Pancreas (tissue), 10 donors: ENCODE data around the gene CTSW. TPM values are rescaled to one million over a fixed set of nuclear protein-coding genes. Genes with fewer than 3 reads are reported as not detected.
A peak's percentile ranks its signal among the peaks of the same experiment; 100 is the strongest.

Source experiments
- ATAC-seq, 4 donors: fragments of 200-7000 bp; cut with Tn5 transposase; one replicate each; pipeline versions ENCODE4 v1.8.0 to v1.9.1; 2020; ENCODE audit warnings: mild to moderate bottlenecking in 4 of 4, moderate library complexity in 4 of 4
- DNase-seq, 6 donors: peaks; one replicate each; pipeline ENCODE4 v3.0.0-alpha.2; 2020
- FAIRE-seq: peaks from 2 replicates; lab custom pipeline; 2012; peaks lifted over from hg19 to GRCh38; lab: Jason Lieb, UNC
- H3K27ac ChIP-seq, 4 donors: fragments of 200-600 bp; sonication (generic); 1 replicate in 3 of 4; 2 replicates in 1 of 4; pipeline versions ENCODE4 v1.5.0 to v1.8.0; 2020
- H3K27me3 ChIP-seq, 4 donors: fragments of 200-600 bp; one replicate each; pipeline ENCODE4 v1.8.0; 2021
- H3K36me3 ChIP-seq, 3 donors: fragments of 200-600 bp; sonication (generic) in 1 of 3; one replicate each; pipeline versions ENCODE4 v1.5.0 to v1.8.0; 2020 to 2021
- H3K4me1 ChIP-seq, 3 donors: fragments of 200-600 bp; one replicate each; pipeline ENCODE4 v1.8.0; 2021
- H3K4me3 ChIP-seq, 4 donors: fragments of 200-600 bp; sonication (generic) in 2 of 4; one replicate each; pipeline versions ENCODE4 v1.5.0 to v1.8.0; 2020 to 2021
- H3K9me3 ChIP-seq, 4 donors: fragments of 200-600 bp; one replicate each; pipeline ENCODE4 v1.8.0; 2021
- CTCF ChIP-seq, 4 donors: fragments of 200-600 bp; sonication (generic) in 3 of 4; IDR thresholded peaks; one replicate each; pipeline versions ENCODE4 v1.5.0 to v1.8.0; 2021; ENCODE audit warnings: antibody characterized with exemption in 4 of 4
- WGBS, 2 donors: extraction: QIAGEN DNeasy Blood & Tissue Kit; methylation state at CpG; one replicate each; pipeline ENCODE4 v1.1.7; 2013; 5-methylcytosine and 5-hydroxymethylcytosine counted together
- intact Hi-C, 3 donors: fragments of 100-400 bp; cut with DNase I; formaldehyde crosslinking; loops; one replicate each; pipeline versions ENCODE4 v1.11.1 to v1.14.2; 2022
- polyA plus RNA-seq, 2 donors: library from polyadenylated mRNA; stranded (reverse); fragments of 200-250 nt; gene quantifications; one replicate each; pipeline ENCODE4 v1.2.3, GENCODE V29; 2013
- total RNA-seq, 6 donors: library from RNA; stranded (reverse); fragmentation: NEBNext Ultra II Directional in 4 of 6; extraction: Animal tissue kit (Norgen Biotek cat#: 25700) in 4 of 6; gene quantifications; one replicate each; pipeline versions ENCODE4 v1.2.1 to v1.2.4, GENCODE V29; 2021 to 2023
- donor health status: healthy with polysubstance abuse.
- donor health status: DM: no; HTN: no; CAD: no; lungs with moderate emphysema.
- donor health status: DM: no; HTN: no; CAD: no.
- donor health status: control.
- donor health status: control.
- donor health status: Bipolar disorder and iron deficiency.
- donor health status: DM: yes; HTN: yes; CAD: no.
- donor health status: DM: no; HTN: no; CAD: no.
- donor health status: DM: no; HTN: no; CAD: no.
- donor health status: DM: yes; HTN: yes; CAD: no.

The CTSW gene
- total and polyA plus RNA-seq, 8 donors = 0.14 to 0.72 (median 0.46) TPM; not detected in 1

- H3K27me3 ChIP-seq = no peaks in the 10 kb centered on the region
- ATAC-seq (no peak), FAIRE-seq (no peak), DNase-seq (no peak)
- no peak overlapping the region for H3K27ac ChIP-seq
- no peaks in the 10 kb centered on the region for H3K36me3 ChIP-seq
- H3K4me1 ChIP-seq = peaks cover 0 to 8% (median 7%) of the 10 kb centered on the region in 3 donors
- intact Hi-C loops = no loop called here
- no peak for TF ChIP-seq CTCF (IDR thresholded peaks at IDR 0.05)
- no peaks in the 10 kb centered on the region for H3K9me3 ChIP-seq
- WGBS, 2 donors = 31 to 32% methylated on average over 26 to 28 of the region's 28 CpGs
- peak overlapping the region in 3 of 4 donors; percentile 20 to 53 (median 46) for H3K4me3 ChIP-seq
Observed at GRCh38 chr11:65898656-65899355, 19.2 kb downstream of the CTSW start.

- Histone ChIP-seq H3K27me3 (no peaks in the 10 kb centered on the region), H3K4me3 (peak overlapping the region; percentile 20 to 53 (median 34)), H3K27ac (peak overlapping the region in 1 of 4 donors; percentile 34), H3K36me3 (no peaks in the 10 kb centered on the region), H3K9me3 (no peaks in the 10 kb centered on the region), H3K4me1 (peaks cover 0 to 8% (median 7%) of the 10 kb centered on the region in 3 donors)
- WGBS, 2 donors = 4 to 6% methylated on average over 52 to 78 of the region's 78 CpGs
- FAIRE-seq (no peak), DNase-seq (peak in 3 of 6 donors; percentile 61 to 78 (median 74)), ATAC-seq (peak; percentile 25 to 58 (median 35))
- intact Hi-C loops = no loop called here
- TF ChIP-seq CTCF (IDR thresholded peaks at IDR 0.05) = no peak
Observed at GRCh38 chr11:65899356-65900124, 19.9 kb downstream of the CTSW start.

GRCh38 chr11:65900125-65900898 lies 20.7 kb downstream of the CTSW start, which contains the start of gene FOSL1:
TSS of gene FOSL1 (minus strand) at chr11:65900388. CDS start at chr11:65900339, 49 bp downstream.
- Histone ChIP-seq H3K9me3 (no peaks in the 10 kb centered on the region), H3K36me3 (no peaks in the 10 kb centered on the region), H3K4me1 (peaks cover 0 to 8% (median 7%) of the 10 kb centered on the region in 3 donors), H3K4me3 (peak within 1 kb of the TSS; percentile 20 to 53 (median 34)), H3K27ac (peak within 1 kb of the TSS in 2 of 4 donors; percentile 13 to 34), H3K27me3 (no peaks in the 10 kb centered on the region)
- DNase-seq (peak; percentile 81 to 94 (median 89)), FAIRE-seq (no peak), ATAC-seq (peak; percentile 89 to 96 (median 92))
- no peak for TF ChIP-seq CTCF (IDR thresholded peaks at IDR 0.05)
- intact Hi-C loops = no loop called here
- WGBS, 2 donors = 2% methylated on average over 61 to 80 of the region's 80 CpGs

GRCh38 chr11:65900899-65901180 lies 21.2 kb downstream of the CTSW start:
- FAIRE-seq (no peak), DNase-seq (no peak), ATAC-seq (no peak)
- peaks cover 0 to 8% (median 7%) of the 10 kb centered on the region in 3 donors for H3K4me1 ChIP-seq
- H3K27me3 ChIP-seq = no peaks in the 10 kb centered on the region
- intact Hi-C loops = no loop called here
- H3K4me3 ChIP-seq = peak overlapping the region in 2 of 4 donors; percentile 46 to 53
- no peak for TF ChIP-seq CTCF (IDR thresholded peaks at IDR 0.05)
- H3K9me3 ChIP-seq = no peaks in the 10 kb centered on the region
- no peaks in the 10 kb centered on the region for H3K36me3 ChIP-seq
- no peak overlapping the region for H3K27ac ChIP-seq
- 73% methylated on average over 11 of the region's 11 CpGs for whole genome bisulfite sequencing, 2 donors
